Neural cell (in vitro differentiated cells): Measurements from ENCODE around the gene INPP5E. TPM values are rescaled to one million over a fixed set of nuclear protein-coding genes. Genes with fewer than 3 reads are reported as not detected.

Experiments
- H2AFZ ChIP-seq: fragments of 200-600, 300-800 bp; sonication (generic), shearing (Covaris generic); 2 replicates; pipeline ENCODE4 v1.6.0; 2014; ENCODE audit warnings: low read depth, mild to moderate bottlenecking, antibody characterized with exemption, low read length, moderate library complexity
- H3F3A ChIP-seq: fragments of 200-600 bp; shearing (Covaris generic); 2 replicates; pipeline ENCODE4 v1.6.1; 2016; ENCODE audit warnings: mild to moderate bottlenecking, moderate library complexity, mixed read lengths, antibody characterized with exemption, low read length; ENCODE audit not compliant: insufficient read depth, poor library complexity, severe bottlenecking
- H3K27ac ChIP-seq: fragments of 200-600, 300-800 bp; sonication (generic), shearing (Covaris generic); 2 replicates; pipeline ENCODE4 v1.5.1; 2014; ENCODE audit warnings: mild to moderate bottlenecking, low read length, moderate library complexity
- H3K27me3 ChIP-seq: fragments of 300-800, 200-600 bp; sonication (generic), shearing (Covaris generic); 2 replicates; pipeline ENCODE4 v1.6.0; 2014; ENCODE audit warnings: mild to moderate bottlenecking, low read depth, low read length, moderate library complexity; ENCODE audit not compliant: insufficient read depth
- H3K36me3 ChIP-seq: fragments of 300-800, 200-600 bp; sonication (generic), shearing (Covaris generic); 2 replicates; pipeline ENCODE4 v1.5.1; 2014; ENCODE audit warnings: mild to moderate bottlenecking, antibody characterized with exemption, low read length, moderate library complexity; ENCODE audit not compliant: insufficient read depth
- H3K4me2 ChIP-seq: fragments of 300-800, 200-600 bp; sonication (generic), shearing (Covaris generic); 2 replicates; pipeline ENCODE4 v1.6.0; 2014; ENCODE audit warnings: mild to moderate bottlenecking, low read length
- H3K4me3 ChIP-seq: fragments of 300-800, 200-600 bp; sonication (generic), shearing (Covaris generic); 2 replicates; pipeline ENCODE4 v1.5.1; 2014; ENCODE audit warnings: mild to moderate bottlenecking, low read length, moderate library complexity
- H3K79me2 ChIP-seq: fragments of 200-600 bp; shearing (Covaris generic); replicated peaks from 2 replicates; pipeline ENCODE4 v1.6.0; 2014; ENCODE audit warnings: mild to moderate bottlenecking, low read length, moderate library complexity; ENCODE audit not compliant: insufficient read depth
- H3K9ac ChIP-seq: fragments of 300-800, 200-600 bp; sonication (generic), shearing (Covaris generic); 2 replicates; pipeline ENCODE4 v1.6.1; 2016; ENCODE audit warnings: mild to moderate bottlenecking, low read length, mixed read lengths
- H3K9me2 ChIP-seq: fragments of 200-600 bp; shearing (Covaris generic); 2 replicates; pipeline ENCODE4 v1.6.1; 2016; ENCODE audit warnings: mild to moderate bottlenecking, low read length, mixed read lengths; ENCODE audit not compliant: insufficient read depth
- H3K9me3 ChIP-seq: fragments of 200-600, 300-800 bp; sonication (generic), shearing (Covaris generic); 2 replicates; pipeline ENCODE4 v1.6.1; 2016; ENCODE audit warnings: mild to moderate bottlenecking, mixed run types, low read length, moderate library complexity, mixed read lengths
- H4K20me1 ChIP-seq: fragments of 200-600 bp; shearing (Covaris generic); 2 replicates; pipeline ENCODE4 v1.6.1; 2016; ENCODE audit warnings: mild to moderate bottlenecking, mixed run types; ENCODE audit not compliant: insufficient read depth
- EP300 ChIP-seq: fragments of 450-650 bp; conservative IDR thresholded peaks from 2 replicates; pipeline ENCODE4 v1.6.1; 2014; ENCODE audit warnings: antibody characterized with exemption, mild to moderate bottlenecking, moderate library complexity; ENCODE audit not compliant: poor library complexity, severe bottlenecking
- EZH2 ChIP-seq: fragments of 200-600, 300-800 bp; shearing (Covaris generic), sonication (generic); IDR thresholded peaks from 2 replicates; pipeline ENCODE4 v1.6.1; 2014; ENCODE audit warnings: antibody characterized with exemption, low read length, borderline replicate concordance, mild to moderate bottlenecking; ENCODE audit not compliant: insufficient read depth, poor library complexity, severe bottlenecking
- MXI1 ChIP-seq: fragments of 450-650 bp; conservative IDR thresholded peaks from 2 replicates; pipeline ENCODE4 v1.6.1; 2014; ENCODE audit warnings: antibody characterized with exemption, mild to moderate bottlenecking; ENCODE audit not compliant: poor library complexity, severe bottlenecking
- POLR2AphosphoS5 ChIP-seq: IDR thresholded peaks from 2 replicates; pipeline ENCODE4 v1.6.1; 2012
- RAD21 ChIP-seq: fragments of 450-650 bp; conservative IDR thresholded peaks from 2 replicates; pipeline ENCODE4 v1.6.1; 2014; ENCODE audit warnings: antibody characterized with exemption, mild to moderate bottlenecking, moderate library complexity
- REST ChIP-seq: IDR thresholded peaks from 2 replicates; pipeline ENCODE4 v1.6.1; 2012; ENCODE audit warnings: borderline replicate concordance
- SMC3 ChIP-seq: fragments of 450-650 bp; conservative IDR thresholded peaks from 2 replicates; pipeline ENCODE4 v1.6.1; 2014; ENCODE audit warnings: antibody characterized with exemption, mild to moderate bottlenecking, moderate library complexity; ENCODE audit not compliant: poor library complexity
- TAF1 ChIP-seq: IDR thresholded peaks from 2 replicates; pipeline ENCODE4 v1.6.1; 2012; ENCODE audit warnings: low read depth
- polyA plus RNA-seq: library from polyadenylated mRNA; depleted of rRNA; stranded (reverse); fragments of >200 nt; gene quantifications from 2 replicates; pipeline ENCODE4 v1.2.3, GENCODE V29; 2014
- TF ChIP-seq, protein P1 (sequence below): fragments of 450-650 bp; IDR thresholded peaks from 2 replicates; pipeline ENCODE4 v1.5.1; 2014; ENCODE audit warnings: antibody characterized with exemption, mild to moderate bottlenecking, moderate library complexity; ENCODE audit not compliant: poor library complexity, severe bottlenecking

The INPP5E gene
- polyA plus RNA-seq, 1 donor from 2014 or later: 17.9 TPM

DNA sequence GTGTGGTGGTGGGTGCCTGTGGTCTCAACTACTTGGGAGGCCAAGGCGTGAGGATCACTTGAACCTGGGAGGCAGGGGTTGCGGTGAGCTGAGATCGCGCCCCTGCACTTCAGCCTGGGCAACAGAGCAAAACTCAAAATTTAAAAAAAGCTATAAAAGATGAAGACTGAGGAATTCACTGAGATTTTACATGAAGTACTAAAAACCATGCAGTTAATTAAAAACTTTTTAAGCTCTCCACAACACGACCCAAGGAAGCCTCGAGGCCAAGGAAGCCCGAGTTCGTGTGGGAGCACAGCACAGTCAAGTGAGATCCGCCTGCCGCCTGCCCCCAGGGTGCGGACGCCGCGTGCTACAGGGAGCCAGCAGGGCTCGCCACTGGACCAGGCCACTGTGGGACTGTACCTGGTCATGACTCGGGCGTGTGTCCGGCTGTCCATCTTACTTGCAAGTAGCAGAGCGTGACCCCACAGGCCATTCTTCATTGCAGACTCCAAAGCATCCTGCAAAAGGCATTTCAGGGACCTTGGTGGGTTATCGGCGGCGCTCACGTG, 21.2 kb upstream of the INPP5E start:
- Histone ChIP-seq H3K27me3 (no peaks in the 10 kb centered on the region), H3K9me2 (no peaks in the 10 kb centered on the region), H2AFZ (no peak overlapping the region), H3K79me2 (no peaks in the 10 kb centered on the region), H3K4me3 (no peak overlapping the region), H3F3A (no peaks in the 10 kb centered on the region), H3K36me3 (no peaks in the 10 kb centered on the region), H3K27ac (no peak overlapping the region), H3K4me2 (no peak overlapping the region), H4K20me1 (no peaks in the 10 kb centered on the region), H3K9ac (no peak overlapping the region), H3K9me3 (no peaks in the 10 kb centered on the region)
- TF ChIP-seq REST (no peak), TAF1 (no peak), EZH2 (no peak), RAD21 (no peak), EP300 (no peak), MXI1 (no peak), POLR2AphosphoS5 (no peak), SMC3 (no peak)
- TF ChIP-seq, protein P1, sequence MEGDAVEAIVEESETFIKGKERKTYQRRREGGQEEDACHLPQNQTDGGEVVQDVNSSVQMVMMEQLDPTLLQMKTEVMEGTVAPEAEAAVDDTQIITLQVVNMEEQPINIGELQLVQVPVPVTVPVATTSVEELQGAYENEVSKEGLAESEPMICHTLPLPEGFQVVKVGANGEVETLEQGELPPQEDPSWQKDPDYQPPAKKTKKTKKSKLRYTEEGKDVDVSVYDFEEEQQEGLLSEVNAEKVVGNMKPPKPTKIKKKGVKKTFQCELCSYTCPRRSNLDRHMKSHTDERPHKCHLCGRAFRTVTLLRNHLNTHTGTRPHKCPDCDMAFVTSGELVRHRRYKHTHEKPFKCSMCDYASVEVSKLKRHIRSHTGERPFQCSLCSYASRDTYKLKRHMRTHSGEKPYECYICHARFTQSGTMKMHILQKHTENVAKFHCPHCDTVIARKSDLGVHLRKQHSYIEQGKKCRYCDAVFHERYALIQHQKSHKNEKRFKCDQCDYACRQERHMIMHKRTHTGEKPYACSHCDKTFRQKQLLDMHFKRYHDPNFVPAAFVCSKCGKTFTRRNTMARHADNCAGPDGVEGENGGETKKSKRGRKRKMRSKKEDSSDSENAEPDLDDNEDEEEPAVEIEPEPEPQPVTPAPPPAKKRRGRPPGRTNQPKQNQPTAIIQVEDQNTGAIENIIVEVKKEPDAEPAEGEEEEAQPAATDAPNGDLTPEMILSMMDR: no peak

- Histone ChIP-seq H3K9me3 (no peaks in the 10 kb centered on the region), H3F3A (no peaks in the 10 kb centered on the region), H2AFZ (no peak overlapping the region), H3K27ac (no peak overlapping the region), H3K79me2 (no peaks in the 10 kb centered on the region), H3K4me3 (no peak overlapping the region), H3K36me3 (no peaks in the 10 kb centered on the region), H3K4me2 (no peak overlapping the region), H3K9me2 (no peaks in the 10 kb centered on the region), H4K20me1 (no peaks in the 10 kb centered on the region), H3K27me3 (no peaks in the 10 kb centered on the region), H3K9ac (no peak overlapping the region)
- no peak for TF ChIP-seq MXI1
- TF ChIP-seq SMC3: no peak
- TF ChIP-seq POLR2AphosphoS5: no peak
- no peak for TF ChIP-seq EP300
- TF ChIP-seq, protein P1: no peak
- TF ChIP-seq TAF1: no peak
- TF ChIP-seq REST: no peak
- no peak for TF ChIP-seq EZH2
- no peak for TF ChIP-seq RAD21
These were observed 19.8 kb upstream of the INPP5E start for GRCh38 chr9:136459425-136459824.
